Peyer's patch (tissue), 4 donors: Measurements from ENCODE around the gene CPVL. TPM values are rescaled to one million over a fixed set of nuclear protein-coding genes. Genes with fewer than 3 reads are reported as not detected.

Source experiments
- DNase-seq, 3 donors: peaks; one replicate each; pipeline ENCODE4 v3.0.0-alpha.2; 2017 to 2019
- H3K27ac ChIP-seq, 4 donors: fragments of 200-600 bp; sonication (generic); one replicate each; pipeline ENCODE4 v1.5.1; 2016 to 2019
- H3K27me3 ChIP-seq, 2 donors: fragments of 200-600 bp; sonication (generic); one replicate each; pipeline ENCODE4 v1.5.1; 2019
- H3K36me3 ChIP-seq, 3 donors: fragments of 200-600 bp; sonication (generic); one replicate each; pipeline ENCODE4 v1.5.1; 2016 to 2019
- H3K4me1 ChIP-seq, 4 donors: fragments of 200-600 bp; sonication (generic); one replicate each; pipeline ENCODE4 v1.5.1; 2016 to 2019
- H3K4me3 ChIP-seq, 4 donors: fragments of 200-600 bp; sonication (generic); 1 replicate in 3 of 4; 2 replicates in 1 of 4; pipeline ENCODE4 v1.5.1; 2016 to 2019; ENCODE audit warnings: mild to moderate bottlenecking in 1 of 4
- H3K9me3 ChIP-seq, 4 donors: fragments of 200-600 bp; sonication (generic); one replicate each; pipeline ENCODE4 v1.5.1; 2016 to 2019; ENCODE audit warnings: mild to moderate bottlenecking in 1 of 4
- CTCF ChIP-seq, 6 experiments: fragments of 450-650 bp in 4 of 6; fragments of 200-600 bp in 2 of 6; sonication (generic) in 1 of 6; IDR thresholded peaks; one replicate each; pipeline ENCODE4 v1.5.1; 2017 to 2019; ENCODE audit warnings: antibody characterized with exemption in 6 of 6, mild to moderate bottlenecking in 3 of 6, moderate library complexity in 1 of 6
- POLR2A ChIP-seq, 2 donors: fragments of 450-650 bp; IDR thresholded peaks; one replicate each; pipeline ENCODE4 v1.5.1; 2017; ENCODE audit warnings: antibody characterized with exemption in 2 of 2, mild to moderate bottlenecking in 2 of 2, moderate library complexity in 2 of 2
- total RNA-seq, 4 donors: library from RNA; depleted of rRNA; stranded (reverse); fragments of >200 nt; gene quantifications; one replicate each; pipeline ENCODE4 v1.1.0, GENCODE V29; 2016

CPVL gene
- total RNA-seq, 4 donors from 2014 or later, result 2.5 to 16.5 (median 8.0) TPM

- Histone ChIP-seq H3K27ac (no peak overlapping the region), H3K27me3 (no peaks in the 10 kb centered on the region)
Measured at GRCh38 chr7:29126804-29127203, 19.5 kb downstream of the CPVL start.

DNA sequence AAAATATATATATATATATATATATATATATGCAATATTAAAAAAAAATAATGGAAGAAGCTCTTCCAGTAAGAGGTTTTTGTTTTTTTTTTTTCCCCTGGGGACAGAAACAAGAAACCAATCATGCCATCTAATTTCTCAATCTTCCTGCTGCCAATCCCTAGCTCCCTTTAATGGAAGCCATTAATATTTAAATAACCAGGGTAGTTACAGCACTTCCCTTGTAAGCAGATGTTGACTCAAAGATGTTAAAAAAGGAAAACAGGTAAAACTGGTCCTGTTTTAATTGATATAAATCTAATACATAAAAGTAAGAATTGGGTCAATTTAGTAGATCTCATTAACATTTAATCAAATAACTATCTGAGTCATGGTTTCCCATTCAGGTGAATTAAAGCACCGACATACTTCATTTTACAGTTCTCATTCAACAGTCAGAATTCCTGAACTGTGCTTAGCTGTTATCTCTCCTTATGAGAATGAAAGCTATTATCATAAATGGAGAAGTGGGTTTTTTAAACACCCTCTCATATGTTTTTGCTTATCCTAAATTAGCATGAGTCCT is 22.6 kb downstream of the CPVL start:
- Histone ChIP-seq H3K4me3 (no peak overlapping the region), H3K9me3 (no peaks in the 10 kb centered on the region), H3K36me3 (no peaks in the 10 kb centered on the region), H3K27ac (no peak overlapping the region), H3K4me1 (no peaks in the 10 kb centered on the region), H3K27me3 (no peaks in the 10 kb centered on the region)
- TF ChIP-seq CTCF (IDR thresholded peaks at IDR 0.05) (no peak), POLR2A (IDR thresholded peaks at IDR 0.05) (no peak)
- no peak for DNase-seq

More at GRCh38 chr7:29126804-29127203, 19.5 kb downstream of the CPVL start:
- H3K4me3 ChIP-seq, result no peak overlapping the region
- TF ChIP-seq CTCF (IDR thresholded peaks at IDR 0.05) (no peak), POLR2A (IDR thresholded peaks at IDR 0.05) (no peak)
- no peaks in the 10 kb centered on the region for H3K9me3 ChIP-seq
- no peaks in the 10 kb centered on the region for H3K4me1 ChIP-seq
- H3K36me3 ChIP-seq, result no peaks in the 10 kb centered on the region
- peak in 1 of 3 donors; percentile 52 for DNase-seq

DNA sequence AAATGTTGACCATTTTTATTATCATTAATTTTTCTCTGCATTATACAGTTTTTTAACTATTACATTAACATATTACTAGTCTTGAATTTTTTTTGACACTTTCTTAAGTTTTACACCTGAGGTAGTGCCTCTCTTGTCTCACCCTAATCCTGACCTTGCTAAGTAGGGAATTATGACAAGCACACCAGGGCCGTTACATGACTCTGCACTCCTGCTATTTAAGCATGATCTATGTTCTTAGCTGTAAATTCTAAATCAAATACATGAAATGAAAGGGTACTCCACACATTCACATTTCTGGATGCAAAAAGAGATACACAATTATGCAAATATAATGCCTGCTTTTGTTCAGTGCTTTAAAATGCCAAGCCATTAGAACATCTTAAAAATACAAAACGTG is 23.6 kb downstream of the CPVL start:
- Histone ChIP-seq H3K27ac (no peak overlapping the region), H3K36me3 (no peaks in the 10 kb centered on the region), H3K4me3 (no peak overlapping the region), H3K27me3 (no peaks in the 10 kb centered on the region), H3K9me3 (no peaks in the 10 kb centered on the region), H3K4me1 (no peaks in the 10 kb centered on the region)
- DNase-seq, result no peak
- TF ChIP-seq CTCF (IDR thresholded peaks at IDR 0.05), result no peak
- TF ChIP-seq POLR2A (IDR thresholded peaks at IDR 0.05), result no peak

DNA sequence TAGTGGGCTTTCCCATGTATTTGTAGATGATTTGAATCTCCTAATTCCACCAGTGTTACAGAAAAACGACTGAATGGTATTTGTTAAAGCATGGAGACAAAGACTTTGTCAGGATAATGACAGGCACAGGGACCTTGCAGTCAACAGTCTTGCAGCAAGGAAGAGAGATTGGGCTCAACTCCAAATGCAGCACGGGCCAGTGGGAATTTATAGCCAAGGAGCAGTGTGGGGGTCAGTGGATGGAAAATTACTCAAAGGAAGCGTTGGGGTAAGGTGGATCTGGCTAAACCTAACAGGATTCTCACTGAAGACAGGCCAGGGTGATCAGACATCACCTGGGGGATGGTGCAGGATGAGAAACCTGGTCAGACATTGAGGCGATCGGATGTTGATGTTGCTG is 24.3 kb downstream of the CPVL start:
- Histone ChIP-seq H3K4me1 (no peaks in the 10 kb centered on the region), H3K9me3 (no peaks in the 10 kb centered on the region), H3K4me3 (no peak overlapping the region), H3K27ac (no peak overlapping the region), H3K27me3 (no peaks in the 10 kb centered on the region), H3K36me3 (no peaks in the 10 kb centered on the region)
- no peak for DNase-seq
- no peak for TF ChIP-seq POLR2A (IDR thresholded peaks at IDR 0.05)
- TF ChIP-seq CTCF (IDR thresholded peaks at IDR 0.05), result no peak

DNA sequence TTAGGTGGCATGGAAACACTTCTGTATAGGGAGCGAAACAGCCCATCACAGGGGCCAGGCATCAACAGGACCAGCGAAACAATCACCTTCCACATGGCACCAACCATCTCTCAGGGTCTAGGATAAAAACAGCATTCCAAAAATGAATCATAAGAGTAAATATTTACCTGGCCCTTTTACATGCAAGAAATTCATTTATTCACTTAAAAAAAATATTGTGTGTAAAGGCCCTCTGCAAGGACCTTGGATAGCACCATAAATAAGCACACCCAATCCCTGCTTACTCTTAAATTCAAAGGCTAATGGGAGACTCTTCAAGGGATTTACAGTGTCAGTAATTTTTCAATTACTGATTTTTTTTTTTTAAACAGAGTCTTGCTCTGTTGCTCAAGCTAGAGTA is 25.4 kb downstream of the CPVL start:
- no peak for DNase-seq
- Histone ChIP-seq H3K27ac (no peak overlapping the region), H3K27me3 (no peaks in the 10 kb centered on the region), H3K36me3 (no peaks in the 10 kb centered on the region), H3K4me1 (no peaks in the 10 kb centered on the region), H3K9me3 (no peaks in the 10 kb centered on the region), H3K4me3 (no peak overlapping the region)
- TF ChIP-seq POLR2A (IDR thresholded peaks at IDR 0.05) (no peak), CTCF (IDR thresholded peaks at IDR 0.05) (no peak)

GRCh38 chr7:29119538-29119937 is 26.8 kb downstream of the CPVL start:
- Histone ChIP-seq H3K36me3 (no peaks in the 10 kb centered on the region), H3K27me3 (no peaks in the 10 kb centered on the region), H3K27ac (no peak overlapping the region), H3K9me3 (no peaks in the 10 kb centered on the region), H3K4me1 (no peaks in the 10 kb centered on the region), H3K4me3 (no peak overlapping the region)
- TF ChIP-seq POLR2A (IDR thresholded peaks at IDR 0.05) (no peak), CTCF (IDR thresholded peaks at IDR 0.05) (no peak)
- DNase-seq, result no peak
